A549 (cell line): ENCODE results near the gene LASP1NB.

Source experiments
- ATAC-seq, 2 experiments: fragments of 200-7000 bp in 1 of 2; fragments of >200 bp in 1 of 2; cut with Nextera tagmentation in 1 of 2; cut with Tn5 transposase in 1 of 2; 3 replicates each; pipeline versions ENCODE4 v1.8.0 to v1.9.1; 2018 to 2020; ENCODE audit warnings: mild to moderate bottlenecking in 1 of 2, moderate library complexity in 1 of 2
- CTCF ChIA-PET: fragments of 300-600 bp; sonication (Branson Sonifier 250); formaldehyde crosslinking; extraction: SDS; loops from one replicate; lab custom pipeline; 2021; ENCODE audit warnings: antibody characterized with exemption, inconsistent platforms; lab: Yijun Ruan, JAX
- POLR2A ChIA-PET: fragments of 350-600 bp; formaldehyde crosslinking; extraction: SDS; loops from one replicate; lab custom pipeline; 2021; ENCODE audit warnings: antibody characterized with exemption, inconsistent platforms; lab: Yijun Ruan, JAX
- DNase-seq, 2 experiments: peaks; one replicate each; pipeline versions ENCODE4 v3.0.0 to v3.0.0-alpha.2; 2011 to 2016; ENCODE audit warnings: low read depth in 1 of 2, low spot score in 1 of 2
- FAIRE-seq: peaks from 2 replicates; lab custom pipeline; 2011; peaks lifted over from hg19 to GRCh38; lab: Jason Lieb, UNC
- H3K27ac ChIP-seq, 2 experiments: fragments of >200 bp; sonication (Bioruptor Twin); formaldehyde crosslinking; 3 replicates each; pipeline ENCODE4 v1.5.1; 2016 to 2017
- H3K4me1 ChIP-seq: fragments of >200 bp; sonication (Bioruptor Twin); formaldehyde crosslinking; 3 replicates; pipeline ENCODE4 v1.6.1; 2016
- H3K4me2 ChIP-seq: fragments of >200 bp; sonication (Bioruptor Twin); formaldehyde crosslinking; 3 replicates; pipeline ENCODE4 v1.6.1; 2016
- H3K4me3 ChIP-seq: fragments of >200 bp; sonication (Bioruptor Twin); formaldehyde crosslinking; 3 replicates; pipeline ENCODE4 v1.5.1; 2016
- H3K9me3 ChIP-seq: fragments of >200 bp; sonication (Bioruptor Twin); formaldehyde crosslinking; 3 replicates; pipeline ENCODE4 v1.6.1; 2016
- BHLHE40 ChIP-seq: IDR thresholded peaks from 2 replicates; pipeline ENCODE4 v1.6.1; 2012; ENCODE audit warnings: low read depth, low read length, inconsistent platforms
- CBX2 ChIP-seq: fragments of 200-600 bp; sonication (generic); IDR thresholded peaks from 2 replicates; pipeline ENCODE4 v1.6.1; 2016; ENCODE audit warnings: low read depth, mild to moderate bottlenecking, borderline replicate concordance
- CEBPB ChIP-seq, 2 experiments: fragments of >200 bp in 1 of 2; sonication (Bioruptor Twin) in 1 of 2; formaldehyde crosslinking in 1 of 2; IDR thresholded peaks; 2 replicates each; pipeline ENCODE4 v1.6.1; 2012 to 2016
- CHD2 ChIP-seq: fragments of 150-350 bp; IDR thresholded peaks from 2 replicates; pipeline ENCODE4 v1.6.1; 2014; ENCODE audit warnings: low read length; ENCODE audit not compliant: partially characterized antibody
- EHMT2 ChIP-seq: fragments of 200-600 bp; sonication (generic); IDR thresholded peaks from 2 replicates; pipeline ENCODE4 v1.6.1; 2016; ENCODE audit warnings: antibody characterized with exemption, low read depth, mild to moderate bottlenecking, moderate library complexity
- ELK1 ChIP-seq: fragments of 150-350 bp; IDR thresholded peaks from 2 replicates; pipeline ENCODE4 v1.6.1; 2014; ENCODE audit warnings: low read depth, mild to moderate bottlenecking, low read length
- FOSL2 ChIP-seq, 2 experiments: fragments of 450-650 bp in 1 of 2; fragments of >200 bp in 1 of 2; sonication (Bioruptor Twin) in 1 of 2; formaldehyde crosslinking; IDR thresholded peaks; 2 replicates each; pipeline versions ENCODE4 v1.5.0 to v1.6.1; 2016 to 2020; ENCODE audit warnings: mild to moderate bottlenecking in 1 of 2, moderate library complexity in 1 of 2
- FOXS1 ChIP-seq: fragments of 250-450 bp; sonication (Bioruptor Pico); IDR thresholded peaks from 2 replicates; pipeline ENCODE4 v1.5.0; 2020; ENCODE audit warnings: mild to moderate bottlenecking, moderate library complexity
- HOXA7 ChIP-seq: fragments of 250-450 bp; sonication (Bioruptor Pico); IDR thresholded peaks from 2 replicates; pipeline ENCODE4 v1.5.0; 2020; ENCODE audit warnings: mild to moderate bottlenecking, moderate library complexity
- KDM5A ChIP-seq: fragments of 200-600 bp; sonication (generic); IDR thresholded peaks from 2 replicates; pipeline ENCODE4 v1.6.1; 2016; ENCODE audit warnings: antibody characterized with exemption, mild to moderate bottlenecking
- MAFK ChIP-seq: fragments of 450-650 bp; IDR thresholded peaks from 2 replicates; pipeline ENCODE4 v1.6.1; 2014; ENCODE audit not compliant: partially characterized antibody
- MAZ ChIP-seq: fragments of 150-350 bp; IDR thresholded peaks from 2 replicates; pipeline ENCODE4 v1.6.1; 2014; ENCODE audit warnings: antibody characterized with exemption, low read depth, low read length, borderline replicate concordance
- NFE2L2 ChIP-seq: fragments of 150-350 bp; conservative IDR thresholded peaks from 2 replicates; pipeline ENCODE4 v1.6.1; 2014; ENCODE audit warnings: low read length
- NPAS2 ChIP-seq: fragments of 250-450 bp; sonication (Bioruptor Pico); IDR thresholded peaks from 2 replicates; pipeline ENCODE4 v1.8.0; 2022; ENCODE audit warnings: mild to moderate bottlenecking, moderate library complexity, borderline replicate concordance
- RARB ChIP-seq: fragments of 250-450 bp; sonication (Bioruptor Pico); IDR thresholded peaks from 2 replicates; pipeline ENCODE4 v1.8.0; 2021; ENCODE audit warnings: mild to moderate bottlenecking, moderate library complexity
- REST ChIP-seq: fragments of 200-600 bp; sonication (generic); IDR thresholded peaks from 2 replicates; pipeline ENCODE4 v1.6.1; 2016; ENCODE audit warnings: antibody characterized with exemption, mild to moderate bottlenecking, moderate library complexity
- RFX5 ChIP-seq: fragments of 450-650 bp; IDR thresholded peaks from 2 replicates; pipeline ENCODE4 v1.7.1; 2014; ENCODE audit warnings: antibody characterized with exemption, mild to moderate bottlenecking, moderate library complexity
- RNF2 ChIP-seq: fragments of 200-600 bp; sonication (generic); IDR thresholded peaks from 2 replicates; pipeline ENCODE4 v1.6.1; 2016; ENCODE audit warnings: low read depth, mild to moderate bottlenecking, antibody characterized with exemption, moderate library complexity, borderline replicate concordance
- SMC3 ChIP-seq: fragments of >200 bp; sonication (Bioruptor Twin); formaldehyde crosslinking; IDR thresholded peaks from 3 replicates; pipeline ENCODE4 v1.6.1; 2018; ENCODE audit warnings: inconsistent platforms
- TFCP2L1 ChIP-seq: fragments of 250-450 bp; sonication (Bioruptor Pico); IDR thresholded peaks from 2 replicates; pipeline ENCODE4 v1.5.0; 2021; ENCODE audit warnings: mild to moderate bottlenecking
- TP53 ChIP-seq: fragments of 250-450 bp; sonication (Bioruptor Pico); IDR thresholded peaks from 2 replicates; pipeline ENCODE4 v1.5.0; 2021; ENCODE audit warnings: mild to moderate bottlenecking, moderate library complexity
- USF2 ChIP-seq: fragments of 450-650 bp; IDR thresholded peaks from 2 replicates; pipeline ENCODE4 v1.6.1; 2014; ENCODE audit warnings: antibody characterized with exemption
- ZSCAN20 ChIP-seq: fragments of 250-450 bp; sonication (Bioruptor Pico); IDR thresholded peaks from 2 replicates; pipeline ENCODE4 v1.8.0; 2022; ENCODE audit warnings: mild to moderate bottlenecking, moderate library complexity
- WGBS: methylation state at CpG from one replicate; pipeline ENCODE4 v1.1.6; 2017; ENCODE audit errors: missing lambda C conversion rate; 5-methylcytosine and 5-hydroxymethylcytosine counted together
- TF ChIP-seq, protein P1 (sequence below): fragments of >200 bp; sonication (Bioruptor Twin); formaldehyde crosslinking; IDR thresholded peaks from 3 replicates; pipeline ENCODE4 v1.6.1; 2016
- TF ChIP-seq, protein P2 (sequence below): IDR thresholded peaks from 2 replicates; pipeline ENCODE4 v1.6.1; 2012; ENCODE audit warnings: low read depth, borderline replicate concordance

LASP1NB gene

GRCh38 chr17:38925263-38925995 is at the start of gene LASP1NB:
Gene LASP1NB (plus strand): TSS chr17:38925614.
- peak in 1 of 2 experiments; percentile 16; a peak in 3 of 6 replicates for ATAC-seq
- H3K4me1 ChIP-seq: peaks cover 11% of the 10 kb centered on the region; the same call in 1 of the 3 replicates
- TF ChIP-seq FOXS1 (CRISPR knock-in tag) (no peak), TP53 (CRISPR knock-in tag) (no peak), CBX2 (no peak), NFE2L2 (no peak), USF2 (no peak), HOXA7 (CRISPR knock-in tag) (no peak), RARB (CRISPR knock-in tag) (no peak), SMC3 (no peak), ZSCAN20 (CRISPR knock-in tag) (no peak), KDM5A (no peak), FOSL2 (IDR thresholded peaks at IDR 0.05) (no peak), FOSL2 (CRISPR knock-in tag; IDR thresholded peaks at IDR 0.05) (no peak), BHLHE40 (no peak), EHMT2 (no peak), TFCP2L1 (CRISPR knock-in tag) (no peak), CHD2 (no peak), REST (no peak)
- TF ChIP-seq, protein P1, sequence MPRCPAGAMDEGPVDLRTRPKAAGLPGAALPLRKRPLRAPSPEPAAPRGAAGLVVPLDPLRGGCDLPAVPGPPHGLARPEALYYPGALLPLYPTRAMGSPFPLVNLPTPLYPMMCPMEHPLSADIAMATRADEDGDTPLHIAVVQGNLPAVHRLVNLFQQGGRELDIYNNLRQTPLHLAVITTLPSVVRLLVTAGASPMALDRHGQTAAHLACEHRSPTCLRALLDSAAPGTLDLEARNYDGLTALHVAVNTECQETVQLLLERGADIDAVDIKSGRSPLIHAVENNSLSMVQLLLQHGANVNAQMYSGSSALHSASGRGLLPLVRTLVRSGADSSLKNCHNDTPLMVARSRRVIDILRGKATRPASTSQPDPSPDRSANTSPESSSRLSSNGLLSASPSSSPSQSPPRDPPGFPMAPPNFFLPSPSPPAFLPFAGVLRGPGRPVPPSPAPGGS: no peak
- DNase-seq: no peak
- ChIA-PET POLR2A (no interaction called here), CTCF (interaction anchor here (0.6 to 3.6 kb wide), 9 partner anchors 8 to 319 kb away, joined by 3 to 13 read pairs (median 4); no protein-coding TSS in a partner anchor)
- no peaks in the 10 kb centered on the region for H3K9me3 ChIP-seq
- no peak for FAIRE-seq
- no peak within 1 kb of the TSS for H3K27ac ChIP-seq
- H3K4me3 ChIP-seq: no peak within 1 kb of the TSS
- WGBS: 92% methylated on average over 14 of the region's 14 CpGs
- no peak within 1 kb of the TSS for H3K4me2 ChIP-seq

GRCh38 chr17:38877130-38877851 is 48.1 kb upstream of the LASP1NB start:
- FAIRE-seq: no peak
- Histone ChIP-seq H3K4me3 (no peak overlapping the region), H3K27ac (peak overlapping the region; percentile 91 to 98), H3K9me3 (no peaks in the 10 kb centered on the region), H3K4me2 (peak overlapping the region; percentile 86), H3K4me1 (peaks cover 100% of the 10 kb centered on the region)
- ATAC-seq: no peak; a peak in 1 of 6 replicates
- WGBS: 84% methylated on average over 6 of the region's 7 CpGs
- CTCF ChIA-PET: interaction anchor here (1.1 to 1.4 kb wide), 4 partner anchors 10 to 26 kb away, joined by 3 to 4 read pairs (median 3); no protein-coding TSS in a partner anchor
- DNase-seq: no peak
- POLR2A ChIA-PET: no interaction called here
- TF ChIP-seq ELK1 (no peak), RFX5 (no peak), RARB (CRISPR knock-in tag) (no peak), USF2 (no peak), RNF2 (no peak), CEBPB (IDR thresholded peaks at IDR 0.05) (no peak), MAZ (no peak), KDM5A (no peak), CHD2 (no peak), NPAS2 (CRISPR knock-in tag) (no peak), MAFK (no peak)
- TF ChIP-seq, protein P2, sequence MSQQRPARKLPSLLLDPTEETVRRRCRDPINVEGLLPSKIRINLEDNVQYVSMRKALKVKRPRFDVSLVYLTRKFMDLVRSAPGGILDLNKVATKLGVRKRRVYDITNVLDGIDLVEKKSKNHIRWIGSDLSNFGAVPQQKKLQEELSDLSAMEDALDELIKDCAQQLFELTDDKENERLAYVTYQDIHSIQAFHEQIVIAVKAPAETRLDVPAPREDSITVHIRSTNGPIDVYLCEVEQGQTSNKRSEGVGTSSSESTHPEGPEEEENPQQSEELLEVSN: no peak
